ENCODE measurements around the gene DYNLL1.
"Not testable (repeated sequence)": the region's sequence is repeated elsewhere in the genome, so short reads cannot be mapped to it uniquely, and the experiment has no call there.

DYNLL1 gene

GRCh38 chr12:120519324-120519723 lies 23.4 kb downstream of the DYNLL1 start:
- not testable (repeated sequence) for H3K27ac Mint-ChIP-seq, H3K9me3 Mint-ChIP-seq, H3K4me1 Mint-ChIP-seq, ATAC-seq, H3K4me3 Mint-ChIP-seq, DNase-seq, H3K27me3 Mint-ChIP-seq
- H3K36me3 Mint-ChIP-seq (ENCODE audit: low read depth), result peaks cover 18% of the 10 kb centered on the region

DNA sequence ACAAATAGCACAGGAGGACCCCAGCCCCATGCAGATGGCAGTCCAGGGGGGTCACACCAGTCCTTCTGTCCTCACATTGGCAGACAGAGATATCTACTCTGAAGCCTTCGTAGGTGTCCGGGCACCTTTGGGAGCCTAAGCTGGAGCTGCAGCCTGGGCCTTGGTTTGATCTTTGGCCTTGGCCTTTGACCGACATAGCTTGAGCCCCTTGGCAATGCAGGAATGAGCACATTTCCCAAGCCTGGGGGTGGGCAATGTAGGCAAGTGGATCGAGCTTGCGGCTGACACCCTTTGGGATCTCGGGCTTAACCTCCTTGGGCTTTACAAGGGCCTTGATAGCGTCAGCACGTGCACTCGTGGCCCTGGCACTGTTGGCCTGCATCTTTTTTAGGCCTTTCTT lies 26.7 kb downstream of the DYNLL1 start:
- Mint-ChIP-seq H3K9me3 (no peaks in the 10 kb centered on the region), H3K36me3 (ENCODE audit: low read depth) (peaks cover 3% of the 10 kb centered on the region), H3K27me3 (no peaks in the 10 kb centered on the region), H3K27ac (no peak overlapping the region), H3K4me3 (no peak overlapping the region), H3K4me1 (peaks cover 5% of the 10 kb centered on the region)
- ATAC-seq, result no peak
- no peak for DNase-seq

DNA sequence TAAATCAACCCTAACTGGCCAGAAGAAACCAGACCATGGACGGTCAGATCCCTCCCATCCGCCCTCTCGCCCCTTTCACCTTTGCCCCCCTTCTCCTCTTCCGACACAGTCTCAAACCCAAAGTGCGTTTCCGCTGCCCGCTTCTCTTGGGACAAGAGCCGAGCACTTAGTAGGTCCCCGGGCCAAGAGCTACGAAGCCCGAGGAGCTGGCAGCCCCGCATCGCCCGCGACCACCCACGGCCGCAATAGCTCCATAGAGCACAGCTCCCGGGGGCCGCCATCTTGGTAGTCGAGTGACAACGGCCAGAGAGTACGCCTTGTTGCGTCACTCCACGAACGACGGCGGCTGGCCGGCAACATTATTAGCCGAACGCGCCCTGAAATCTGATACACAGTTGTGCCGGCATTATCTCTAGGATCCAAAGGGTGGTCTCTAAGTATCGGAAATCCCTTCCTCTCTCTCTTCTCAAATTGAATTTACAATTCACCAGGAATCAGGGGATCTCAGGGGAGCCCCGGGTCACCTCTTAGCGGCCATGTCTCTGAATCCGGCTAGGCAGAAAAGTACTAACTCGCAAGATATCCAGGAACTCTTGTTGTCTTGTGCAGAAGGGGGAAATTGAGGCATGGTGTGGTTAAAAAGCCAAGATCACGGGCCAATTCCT lies 33.1 kb downstream of the DYNLL1 start, which contains the start of gene COQ5:
COQ5 (minus strand) TSS at position 298 of the 665 bp plus-strand sequence; CDS start at position 281, 17 bp downstream.
- peak within 1 kb of the TSS; percentile 97 for H3K27ac Mint-ChIP-seq
- H3K36me3 Mint-ChIP-seq (ENCODE audit: low read depth), result no peaks in the 10 kb centered on the region
- no peaks in the 10 kb centered on the region for H3K27me3 Mint-ChIP-seq
- DNase-seq (peak; percentile 85), ATAC-seq (peak; percentile 92)
- H3K4me1 Mint-ChIP-seq, result peaks cover 16% of the 10 kb centered on the region
- H3K9me3 Mint-ChIP-seq, result no peaks in the 10 kb centered on the region
- H3K4me3 Mint-ChIP-seq, result peak within 1 kb of the TSS; percentile 97

- Mint-ChIP-seq H3K4me3 (peak overlapping the region; percentile 97), H3K27ac (peak overlapping the region; percentile 97), H3K27me3 (no peaks in the 10 kb centered on the region), H3K4me1 (peaks cover 18% of the 10 kb centered on the region), H3K36me3 (ENCODE audit: low read depth) (no peaks in the 10 kb centered on the region), H3K9me3 (no peaks in the 10 kb centered on the region)
- ATAC-seq (no peak), DNase-seq (no peak)
Observed at GRCh38 chr12:120529641-120530417, 33.9 kb downstream of the DYNLL1 start.

GRCh38 chr12:120530418-120530761 lies 34.5 kb downstream of the DYNLL1 start:
- H3K36me3 Mint-ChIP-seq (ENCODE audit: low read depth); H3K27me3 Mint-ChIP-seq: not testable (repeated sequence)

GRCh38 chr12:120532701-120533238 lies 36.9 kb downstream of the DYNLL1 start:
- Mint-ChIP-seq H3K4me1 (peaks cover 36% of the 10 kb centered on the region), H3K4me3 (no peak overlapping the region), H3K27ac (no peak overlapping the region), H3K9me3 (no peaks in the 10 kb centered on the region), H3K27me3 (no peaks in the 10 kb centered on the region), H3K36me3 (ENCODE audit: low read depth) (peaks cover 21% of the 10 kb centered on the region)
- DNase-seq (no peak), ATAC-seq (no peak)

More at GRCh38 chr12:120530418-120530761, 34.5 kb downstream of the DYNLL1 start:
- not testable (repeated sequence) for ATAC-seq, H3K27ac Mint-ChIP-seq, H3K9me3 Mint-ChIP-seq, DNase-seq
- Mint-ChIP-seq H3K4me1 (peaks cover 18% of the 10 kb centered on the region), H3K4me3 (peak overlapping the region; percentile 97)

DNA sequence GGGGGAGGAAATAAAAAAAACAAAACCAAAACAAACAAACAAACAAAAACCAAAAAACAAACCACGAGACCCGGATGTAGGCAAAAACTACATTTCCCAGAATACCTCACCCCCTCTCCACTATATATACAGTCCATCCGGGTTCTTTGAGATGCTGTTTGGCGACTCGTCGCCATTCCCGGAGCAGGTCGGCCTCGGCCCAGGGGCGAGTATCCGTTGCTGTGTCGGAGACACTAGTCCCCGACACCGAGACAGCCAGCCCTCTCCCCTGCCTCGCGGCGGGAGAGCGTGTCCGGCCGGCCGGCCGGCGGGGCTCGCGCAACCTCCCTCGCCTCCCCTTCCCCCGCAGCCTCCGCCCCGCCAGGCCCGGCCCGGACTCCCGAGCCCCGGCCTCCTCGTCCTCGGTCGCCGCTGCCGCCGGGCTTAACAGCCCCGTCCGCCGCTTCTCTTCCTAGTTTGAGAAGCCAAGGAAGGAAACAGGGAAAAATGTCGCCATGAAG lies 38.3 kb downstream of the DYNLL1 start, which contains the start of gene RNF10:
RNF10 (plus strand) TSS at position 154 of the 500 bp plus-strand sequence. CDS start 456 bp downstream, outside the sequence.
- peak within 1 kb of the TSS; percentile 91 for H3K27ac Mint-ChIP-seq
- H3K36me3 Mint-ChIP-seq (ENCODE audit: low read depth), result peaks cover 30% of the 10 kb centered on the region
- H3K4me3 Mint-ChIP-seq, result peak within 1 kb of the TSS; percentile 92
- DNase-seq (peak; percentile 69), ATAC-seq (peak; percentile 74)
- H3K4me1 Mint-ChIP-seq, result peaks cover 48% of the 10 kb centered on the region
- no peaks in the 10 kb centered on the region for H3K27me3 Mint-ChIP-seq
- H3K9me3 Mint-ChIP-seq, result no peaks in the 10 kb centered on the region

- ATAC-seq (peak; percentile 79), DNase-seq (peak; percentile 54)
- Mint-ChIP-seq H3K27ac (peak overlapping the region; percentile 91), H3K27me3 (no peaks in the 10 kb centered on the region), H3K4me1 (peaks cover 51% of the 10 kb centered on the region), H3K36me3 (ENCODE audit: low read depth) (peaks cover 34% of the 10 kb centered on the region), H3K9me3 (no peaks in the 10 kb centered on the region), H3K4me3 (peak overlapping the region; percentile 92)
Observed at GRCh38 chr12:120534703-120535655, 39.1 kb downstream of the DYNLL1 start.

DNA sequence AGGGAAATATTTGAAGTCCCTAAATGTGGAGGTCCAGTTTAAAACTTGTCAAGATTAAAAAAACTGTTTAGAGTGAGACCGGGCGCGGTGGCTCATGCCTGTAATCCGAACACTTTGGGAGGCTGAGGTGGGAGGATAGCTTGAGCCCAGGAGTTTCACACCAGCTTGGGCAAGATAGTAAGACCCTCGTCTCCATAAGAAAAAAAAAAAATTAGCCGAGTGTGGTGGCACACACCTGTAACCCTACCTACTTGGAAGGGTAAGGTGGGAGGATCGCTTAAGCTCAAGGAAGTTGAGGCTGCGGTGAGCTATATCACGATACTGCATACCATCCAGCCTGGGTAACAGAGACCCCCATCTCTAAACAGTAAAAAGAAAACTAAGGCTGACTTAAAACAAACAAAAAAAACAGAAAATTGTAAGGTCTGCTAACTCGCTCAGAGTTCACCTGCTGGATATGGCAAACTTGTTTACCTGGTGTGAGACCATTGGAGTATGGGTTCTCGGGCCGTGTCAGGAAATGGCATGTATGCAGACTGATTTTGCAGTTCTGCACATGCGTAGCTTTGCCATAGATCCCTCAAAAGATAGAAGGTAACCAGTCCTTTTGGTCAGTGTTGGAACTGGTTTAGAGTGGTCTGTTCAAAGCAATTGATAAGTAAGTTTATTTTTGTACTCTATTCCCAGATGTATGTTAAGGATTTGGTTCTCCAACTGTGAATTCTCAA lies 40.3 kb downstream of the DYNLL1 start:
- peaks cover 57% of the 10 kb centered on the region for H3K4me1 Mint-ChIP-seq
- ATAC-seq (no peak), DNase-seq (peak; percentile 23)
- no peaks in the 10 kb centered on the region for H3K9me3 Mint-ChIP-seq
- peak overlapping the region; percentile 92 for H3K4me3 Mint-ChIP-seq
- no peaks in the 10 kb centered on the region for H3K27me3 Mint-ChIP-seq
- peaks cover 42% of the 10 kb centered on the region for H3K36me3 Mint-ChIP-seq (ENCODE audit: low read depth)
- peak overlapping the region; percentile 91 for H3K27ac Mint-ChIP-seq

GRCh38 chr12:120537856-120538220 lies 41.9 kb downstream of the DYNLL1 start:
- Mint-ChIP-seq H3K4me3 (peak overlapping the region; percentile 92), H3K27ac (peak overlapping the region; percentile 87), H3K4me1 (peaks cover 62% of the 10 kb centered on the region), H3K9me3 (no peaks in the 10 kb centered on the region), H3K27me3 (no peaks in the 10 kb centered on the region), H3K36me3 (ENCODE audit: low read depth) (peaks cover 44% of the 10 kb centered on the region)
- DNase-seq (no peak), ATAC-seq (no peak)

GRCh38 chr12:120538281-120539156 lies 42.6 kb downstream of the DYNLL1 start:
- DNase-seq (no peak), ATAC-seq (no peak)
- peaks cover 45% of the 10 kb centered on the region for H3K36me3 Mint-ChIP-seq (ENCODE audit: low read depth)
- no peaks in the 10 kb centered on the region for H3K27me3 Mint-ChIP-seq
- H3K27ac Mint-ChIP-seq, result peak overlapping the region; percentile 87
- H3K4me1 Mint-ChIP-seq, result peaks cover 63% of the 10 kb centered on the region
- peak overlapping the region; percentile 92 for H3K4me3 Mint-ChIP-seq
- no peaks in the 10 kb centered on the region for H3K9me3 Mint-ChIP-seq

DNA sequence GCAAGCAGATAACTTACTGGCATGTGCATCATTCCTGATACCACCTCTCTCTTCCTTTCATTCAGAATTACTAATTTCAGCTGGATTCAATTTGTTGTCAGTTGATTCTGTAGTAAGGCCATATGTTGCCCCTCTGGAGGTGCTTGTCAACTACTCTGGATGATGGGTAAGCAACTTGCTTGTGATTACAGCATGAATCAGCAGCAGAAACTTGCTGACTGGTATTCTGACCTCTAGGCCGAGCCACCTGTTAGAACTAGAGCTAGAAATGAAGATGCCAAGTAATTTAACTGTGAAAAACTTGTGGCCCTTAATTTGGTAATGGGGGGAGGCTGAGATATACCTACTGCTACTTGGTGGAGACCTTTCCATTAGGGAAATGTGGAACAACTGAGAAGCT lies 43.4 kb downstream of the DYNLL1 start:
- no peaks in the 10 kb centered on the region for H3K9me3 Mint-ChIP-seq
- no peaks in the 10 kb centered on the region for H3K27me3 Mint-ChIP-seq
- ATAC-seq (no peak), DNase-seq (no peak)
- peaks cover 63% of the 10 kb centered on the region for H3K4me1 Mint-ChIP-seq
- peak overlapping the region; percentile 87 for H3K27ac Mint-ChIP-seq
- peaks cover 45% of the 10 kb centered on the region for H3K36me3 Mint-ChIP-seq (ENCODE audit: low read depth)
- H3K4me3 Mint-ChIP-seq, result peak overlapping the region; percentile 24

DNA sequence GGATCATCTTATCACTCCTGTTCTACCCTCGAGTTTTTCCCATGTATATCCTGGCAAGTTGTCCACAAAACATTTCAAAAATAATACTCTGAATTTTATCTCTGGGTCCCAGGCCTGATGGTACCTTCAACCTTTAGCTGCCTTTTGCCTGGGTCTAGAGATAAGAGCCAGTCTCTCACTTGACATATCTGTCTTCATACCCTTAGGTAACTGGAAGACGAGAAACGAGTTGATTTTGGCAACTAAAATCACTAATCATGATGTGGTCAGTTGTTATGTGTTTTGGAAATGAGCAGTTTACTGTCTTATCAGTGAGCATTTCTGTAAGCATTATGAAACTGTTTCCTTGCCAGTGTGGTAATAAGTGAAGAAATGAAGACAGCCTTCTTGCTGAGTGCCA lies 44.5 kb downstream of the DYNLL1 start:
- DNase-seq (no peak), ATAC-seq (no peak)
- peaks cover 65% of the 10 kb centered on the region for H3K4me1 Mint-ChIP-seq
- no peak overlapping the region for H3K4me3 Mint-ChIP-seq
- H3K9me3 Mint-ChIP-seq, result no peaks in the 10 kb centered on the region
- peaks cover 40% of the 10 kb centered on the region for H3K36me3 Mint-ChIP-seq (ENCODE audit: low read depth)
- no peaks in the 10 kb centered on the region for H3K27me3 Mint-ChIP-seq
- peak overlapping the region; percentile 12 for H3K27ac Mint-ChIP-seq
